Activated CD8-positive, alpha-beta T cell treated with anti-CD3 and anti-CD28 coated beads, Interleukin-2, amount 10 ng/mL, durations not matched to agents 7 days and 5 days (primary cell): ENCODE measurements around the gene ZNF48. TPM values are rescaled to one million over a fixed set of nuclear protein-coding genes. Genes with fewer than 3 reads are reported as not detected.

Source experiments
- ATAC-seq: fragments of 150-1000 bp; cut with Tn5 transposase; one replicate; pipeline ENCODE4 v1.10.0; 2021; ENCODE audit warnings: moderate library complexity
- CTCF ChIA-PET: fragments of 350-600 bp; sonication (Branson Sonifier 250); formaldehyde crosslinking; loops from one replicate; lab custom pipeline; 2021; ENCODE audit warnings: antibody characterized with exemption; lab: Charles Lee
- POLR2A ChIA-PET: fragments of 350-600 bp; sonication (Branson Sonifier 250); formaldehyde crosslinking; loops from one replicate; lab custom pipeline; 2021; ENCODE audit warnings: antibody characterized with exemption; lab: Charles Lee
- DNase-seq: peaks from one replicate; pipeline ENCODE4 v3.0.0-alpha.2; 2020
- H3K27ac Mint-ChIP-seq: one replicate; pipeline ENCODE4 v1.8.0; 2021; ENCODE audit warnings: mild to moderate bottlenecking, mixed read lengths
- H3K27me3 Mint-ChIP-seq: one replicate; pipeline ENCODE4 v1.8.0; 2021; ENCODE audit warnings: low read depth, mixed read lengths
- H3K36me3 Mint-ChIP-seq: one replicate; pipeline ENCODE4 v1.8.0; 2021; ENCODE audit warnings: low read depth, mixed read lengths
- H3K4me1 Mint-ChIP-seq: one replicate; pipeline ENCODE4 v1.8.0; 2021; ENCODE audit warnings: low read depth, mixed read lengths
- H3K4me3 Mint-ChIP-seq: one replicate; pipeline ENCODE4 v1.8.0; 2021; ENCODE audit warnings: mild to moderate bottlenecking, mixed read lengths
- H3K9me3 Mint-ChIP-seq: one replicate; pipeline ENCODE4 v1.8.0; 2022; ENCODE audit warnings: mixed read lengths; ENCODE audit not compliant: insufficient read depth
- total RNA-seq, 2 experiments: library from RNA; stranded (reverse); gene quantifications; one replicate each; pipeline ENCODE4 v1.2.3, GENCODE V29; 2021

The ZNF48 gene
- total RNA-seq, 2 experiments from 2014 or later: 13.5 to 13.8 TPM

- H3K27ac Mint-ChIP-seq: no peak overlapping the region
- H3K36me3 Mint-ChIP-seq: peaks cover 31% of the 10 kb centered on the region
- peaks cover 64% of the 10 kb centered on the region for H3K4me1 Mint-ChIP-seq
Observed at GRCh38 chr16:30397056-30397455, 1.8 kb downstream of the ZNF48 start.

GRCh38 chr16:30397776-30398660 is 2.8 kb downstream of the ZNF48 start:
- ChIA-PET CTCF (interaction anchor here (1.0 to 8.9 kb wide), 2 partner anchors 10 to 27 kb away, joined by 3 to 79 read pairs; partner anchors contain the start of genes TBC1D10B and ZNF771), POLR2A (interaction anchor here (1.2 to 2.2 kb wide), 3 partner anchors 9 to 16 kb away, joined by 7 to 9 read pairs (median 8); partner anchors contain the start of genes SEPTIN1 and ZNF771)
- no peak overlapping the region for H3K27ac Mint-ChIP-seq
- H3K36me3 Mint-ChIP-seq: peaks cover 31% of the 10 kb centered on the region
- DNase-seq: no peak
- no peak for ATAC-seq
- H3K27me3 Mint-ChIP-seq: peaks cover 6% of the 10 kb centered on the region
- H3K4me1 Mint-ChIP-seq: peaks cover 64% of the 10 kb centered on the region
- no peaks in the 10 kb centered on the region for H3K9me3 Mint-ChIP-seq
- no peak overlapping the region for H3K4me3 Mint-ChIP-seq

More at GRCh38 chr16:30397056-30397455, 1.8 kb downstream of the ZNF48 start:
- DNase-seq (no peak), ATAC-seq (no peak)
- ChIA-PET POLR2A (interaction anchor here (1.2 kb wide), 1 partner anchor 15 kb away, joined by 7 read pairs; the partner anchor contains the start of gene SEPTIN1), CTCF (interaction anchor here (3.1 to 8.9 kb wide), 2 partner anchors 11 to 14 kb away, joined by 20 to 79 read pairs; partner anchors contain the start of genes SEPTIN1 and ZNF771)
- H3K9me3 Mint-ChIP-seq: no peaks in the 10 kb centered on the region
- peaks cover 4% of the 10 kb centered on the region for H3K27me3 Mint-ChIP-seq
- H3K4me3 Mint-ChIP-seq: peak overlapping the region; percentile 80

GRCh38 chr16:30398661-30399434 is 3.6 kb downstream of the ZNF48 start:
- Mint-ChIP-seq H3K27ac (no peak overlapping the region), H3K9me3 (no peaks in the 10 kb centered on the region), H3K4me1 (peaks cover 62% of the 10 kb centered on the region), H3K4me3 (peak overlapping the region; percentile 85), H3K36me3 (peaks cover 31% of the 10 kb centered on the region), H3K27me3 (peaks cover 11% of the 10 kb centered on the region)
- CTCF ChIA-PET: interaction anchor here (1.0 to 8.9 kb wide), 3 partner anchors 9 to 28 kb away, joined by 3 to 79 read pairs (median 3); partner anchors contain the start of genes SEPTIN1, TBC1D10B and ZNF771
- DNase-seq (no peak), ATAC-seq (no peak)
- POLR2A ChIA-PET: interaction anchor here (1.8 to 2.2 kb wide), 2 partner anchors 9 to 16 kb away, joined by 8 to 9 read pairs; partner anchors contain the start of genes SEPTIN1 and ZNF771

GRCh38 chr16:30399435-30400186 is 4.4 kb downstream of the ZNF48 start:
- ATAC-seq: no peak
- no peak for DNase-seq
- ChIA-PET POLR2A (interaction anchor here (0.6 to 2.2 kb wide), 4 partner anchors 8 to 46 kb away, joined by 3 to 9 read pairs (median 6); partner anchors contain the start of genes SEPTIN1 and ZNF771), CTCF (interaction anchor here (0.7 to 8.9 kb wide), 4 partner anchors 9 to 216 kb away, joined by 3 to 79 read pairs (median 4); partner anchors contain the start of genes SEPTIN1 and ZNF771)
- peaks cover 31% of the 10 kb centered on the region for H3K36me3 Mint-ChIP-seq
- H3K4me1 Mint-ChIP-seq: peaks cover 56% of the 10 kb centered on the region
- no peaks in the 10 kb centered on the region for H3K9me3 Mint-ChIP-seq
- H3K4me3 Mint-ChIP-seq: peak overlapping the region; percentile 85
- peak overlapping the region; percentile 82 for H3K27ac Mint-ChIP-seq
- H3K27me3 Mint-ChIP-seq: peaks cover 15% of the 10 kb centered on the region

- POLR2A ChIA-PET: no interaction called here
- no peak for ATAC-seq
- DNase-seq: no peak
- CTCF ChIA-PET: interaction anchor here (0.9 kb wide), 1 partner anchor 28 kb away, joined by 3 read pairs; the partner anchor contains the start of gene DCTPP1
- Mint-ChIP-seq H3K27me3 (peaks cover 15% of the 10 kb centered on the region), H3K4me1 (peaks cover 47% of the 10 kb centered on the region), H3K36me3 (peaks cover 25% of the 10 kb centered on the region), H3K4me3 (peak overlapping the region; percentile 3), H3K9me3 (no peaks in the 10 kb centered on the region), H3K27ac (no peak overlapping the region)
Observed at GRCh38 chr16:30401768-30402425, 6.7 kb downstream of the ZNF48 start.

GRCh38 chr16:30406795-30407101 is 11.5 kb downstream of the ZNF48 start:
- DNase-seq (no peak), ATAC-seq (peak; percentile 35)
- Mint-ChIP-seq H3K4me1 (peaks cover 25% of the 10 kb centered on the region), H3K27ac (peak overlapping the region; percentile 91), H3K27me3 (peaks cover 12% of the 10 kb centered on the region), H3K9me3 (no peaks in the 10 kb centered on the region), H3K36me3 (no peaks in the 10 kb centered on the region), H3K4me3 (peak overlapping the region; percentile 83)
- ChIA-PET CTCF (interaction anchor here (1.0 to 4.6 kb wide), 13 partner anchors 11 to 315 kb away, joined by 3 to 79 read pairs (median 6); partner anchors contain the start of genes DCTPP1, SEPTIN1, TBC1D10B and TBX6), POLR2A (interaction anchor here (0.9 to 2.2 kb wide), 9 partner anchors 8 to 129 kb away, joined by 3 to 17 read pairs (median 5); partner anchors contain the start of gene SEPTIN1)

- H3K36me3 Mint-ChIP-seq: peaks cover 4% of the 10 kb centered on the region
- POLR2A ChIA-PET: interaction anchor here (0.6 to 2.2 kb wide), 12 partner anchors 9 to 348 kb away, joined by 3 to 17 read pairs (median 5); partner anchors contain the start of gene SEPTIN1
Observed at GRCh38 chr16:30407102-30407803, 12.0 kb downstream of the ZNF48 start, which contains the start of gene ZNF771. ZNF771 (plus strand) TSS chr16:30407606; CDS start chr16:30408054, 448 bp downstream.

GRCh38 chr16:30407804-30408534 is 12.7 kb downstream of the ZNF48 start:
- Mint-ChIP-seq H3K27me3 (peaks cover 9% of the 10 kb centered on the region), H3K9me3 (no peaks in the 10 kb centered on the region), H3K36me3 (peaks cover 7% of the 10 kb centered on the region), H3K27ac (peak overlapping the region; percentile 67), H3K4me3 (peak overlapping the region; percentile 83), H3K4me1 (peaks cover 36% of the 10 kb centered on the region)
- POLR2A ChIA-PET: interaction anchor here (0.6 to 2.2 kb wide), 11 partner anchors 8 to 349 kb away, joined by 3 to 17 read pairs (median 5); partner anchors contain the start of gene SEPTIN1
- ATAC-seq: no peak
- CTCF ChIA-PET: interaction anchor here (0.7 to 4.6 kb wide), 19 partner anchors 10 to 316 kb away, joined by 3 to 79 read pairs (median 6); partner anchors contain the start of genes SEPTIN1, TBC1D10B, TBX6 and ZNF48
- DNase-seq: no peak

More at GRCh38 chr16:30407102-30407803, 12.0 kb downstream of the ZNF48 start, which contains the start of gene ZNF771:
- Mint-ChIP-seq H3K27ac (peak within 1 kb of the TSS; percentile 91), H3K4me3 (peak within 1 kb of the TSS; percentile 83), H3K27me3 (peaks cover 11% of the 10 kb centered on the region), H3K9me3 (no peaks in the 10 kb centered on the region), H3K4me1 (peaks cover 29% of the 10 kb centered on the region)
- CTCF ChIA-PET: interaction anchor here (0.9 to 4.6 kb wide), 14 partner anchors 11 to 315 kb away, joined by 3 to 79 read pairs (median 6); partner anchors contain the start of genes DCTPP1, SEPTIN1, TBC1D10B and TBX6
- ATAC-seq (peak; percentile 91), DNase-seq (peak; percentile 93)
